Globus pallidus (tissue), 1 donor: ENCODE data around the gene BCR.
A peak's percentile ranks its signal among the peaks of the same experiment; 100 is the strongest.

Source experiments
- DNase-seq: peaks from one replicate; pipeline ENCODE4 v3.0.0-alpha.2; 2015; ENCODE audit warnings: low spot score

Gene BCR

DNA sequence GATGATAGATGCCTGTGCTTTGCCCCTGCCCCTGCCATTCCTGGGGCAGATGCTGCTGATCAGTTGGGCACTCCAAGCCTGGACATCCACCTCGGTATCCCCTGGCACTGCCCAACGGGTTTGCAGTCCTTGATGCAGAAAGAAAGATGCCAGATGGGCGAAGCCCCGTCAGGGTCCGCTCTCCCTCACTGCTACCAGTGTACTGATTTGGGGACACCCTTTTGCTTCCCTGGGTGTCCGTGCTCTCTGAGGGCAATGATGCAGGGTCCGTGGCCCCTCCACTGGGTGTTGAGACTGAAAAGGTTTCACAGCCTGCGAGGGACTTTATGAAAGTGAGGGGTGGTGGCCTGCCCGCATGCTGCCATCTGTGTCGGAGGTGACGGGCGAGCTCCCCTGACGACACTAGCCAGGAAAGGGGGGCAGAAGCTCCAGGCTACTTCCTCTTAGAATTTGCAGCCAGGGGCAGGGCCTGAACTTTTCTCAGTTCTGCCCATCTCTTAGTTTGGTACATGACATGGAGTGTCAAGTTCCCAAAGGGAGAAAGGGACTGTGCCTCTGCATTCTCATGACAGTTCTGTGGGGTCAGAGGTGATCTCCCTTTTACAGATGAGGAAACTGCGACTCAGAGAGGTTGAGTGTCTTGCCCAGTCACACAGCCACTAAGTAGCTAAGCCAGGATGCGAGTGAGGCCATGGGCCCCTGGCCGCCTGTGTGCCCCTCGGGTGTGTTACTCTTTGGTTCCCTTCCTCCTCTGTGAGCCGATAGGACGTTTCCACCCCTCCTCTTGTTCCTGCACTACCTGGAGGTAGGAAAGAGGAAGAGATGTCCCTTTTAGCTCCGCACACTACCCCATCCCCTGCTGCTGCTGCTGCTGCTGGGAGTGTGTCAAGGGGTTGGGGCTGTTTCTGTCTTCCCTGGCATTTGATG, 96.6 kb downstream of the BCR start:
- no peak for DNase-seq

- DNase-seq, result no peak
Observed at GRCh38 chr22:23277583-23278295, 97.4 kb downstream of the BCR start.

- DNase-seq, result no peak
Observed at GRCh38 chr22:23278883-23279675, 98.8 kb downstream of the BCR start.

- no peak for DNase-seq
Observed at GRCh38 chr22:23279781-23280180, 99.5 kb downstream of the BCR start.

DNA sequence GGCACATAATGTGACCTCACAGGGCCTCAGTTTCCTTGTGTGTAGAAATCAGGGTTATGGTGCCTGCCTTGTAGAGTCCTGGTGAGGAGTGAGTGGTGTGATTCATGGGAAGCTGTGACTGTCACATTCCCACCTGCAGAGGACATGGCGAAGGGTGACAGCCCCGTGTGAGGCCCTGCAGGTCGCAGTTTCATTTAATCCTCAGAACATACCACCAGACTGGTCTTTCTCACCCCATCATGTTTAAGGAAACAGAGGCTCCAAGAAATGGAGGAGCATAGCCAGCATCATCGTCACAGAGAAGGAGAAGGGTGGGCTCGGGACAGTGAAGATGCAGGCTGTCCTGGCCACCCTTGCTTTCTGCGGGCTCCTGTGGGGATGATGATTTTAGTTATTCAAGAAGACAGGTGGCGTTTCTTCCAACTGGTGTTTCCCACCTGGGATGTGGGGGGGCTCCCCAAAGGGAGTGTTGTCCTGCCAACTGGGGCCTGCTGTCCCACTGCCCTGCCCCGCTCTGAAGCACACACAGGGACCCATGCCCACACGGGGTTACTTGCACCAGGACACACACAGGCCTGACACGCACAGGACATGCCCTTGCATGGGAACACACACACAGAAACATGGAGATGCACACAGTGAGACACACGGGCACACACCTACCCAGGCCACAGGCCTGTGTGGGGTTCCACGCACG, 100.2 kb downstream of the BCR start:
- DNase-seq, result no peak

GRCh38 chr22:23281053-23281405, 100.7 kb downstream of the BCR start:
- no peak for DNase-seq

DNA sequence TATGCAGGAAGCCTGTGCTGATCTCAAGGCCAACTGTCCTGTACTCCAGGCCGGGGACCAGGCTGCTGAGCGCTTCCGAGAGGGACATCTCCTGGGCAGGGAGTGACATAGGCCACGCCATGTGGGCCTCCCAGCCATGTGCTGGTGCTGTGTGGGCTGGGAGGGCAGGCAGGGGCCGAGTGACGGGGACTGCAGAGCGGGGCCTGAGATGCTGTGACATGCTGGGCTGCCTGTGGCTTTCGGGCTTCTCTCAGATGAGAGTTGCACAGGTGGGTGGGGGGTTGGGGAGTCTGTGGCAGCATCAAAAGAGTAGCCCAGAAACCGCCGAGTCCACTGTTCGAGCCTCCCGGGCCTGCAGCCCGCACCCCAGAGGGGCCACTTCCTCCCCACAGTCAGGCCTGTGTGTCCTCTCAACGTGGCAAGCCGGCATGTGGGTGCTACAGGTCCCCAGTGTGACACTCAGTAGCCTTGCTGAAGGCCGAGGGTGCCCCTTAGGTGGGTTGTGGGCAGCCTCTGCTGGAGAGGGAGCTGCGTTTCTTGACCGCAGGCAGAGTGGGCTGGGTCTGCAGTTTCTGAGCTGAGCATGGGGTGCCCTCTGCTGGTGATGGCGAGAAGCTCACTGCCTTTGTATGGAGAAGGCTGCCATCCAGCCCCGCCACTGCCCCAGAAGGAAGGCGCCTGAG, 101.2 kb downstream of the BCR start:
- DNase-seq, result peak; percentile 74

- peak; percentile 33 for DNase-seq
Observed at GRCh38 chr22:23282089-23282501, 101.8 kb downstream of the BCR start.

- DNase-seq, result no peak
Observed at GRCh38 chr22:23282516-23282915, 102.2 kb downstream of the BCR start.

DNA sequence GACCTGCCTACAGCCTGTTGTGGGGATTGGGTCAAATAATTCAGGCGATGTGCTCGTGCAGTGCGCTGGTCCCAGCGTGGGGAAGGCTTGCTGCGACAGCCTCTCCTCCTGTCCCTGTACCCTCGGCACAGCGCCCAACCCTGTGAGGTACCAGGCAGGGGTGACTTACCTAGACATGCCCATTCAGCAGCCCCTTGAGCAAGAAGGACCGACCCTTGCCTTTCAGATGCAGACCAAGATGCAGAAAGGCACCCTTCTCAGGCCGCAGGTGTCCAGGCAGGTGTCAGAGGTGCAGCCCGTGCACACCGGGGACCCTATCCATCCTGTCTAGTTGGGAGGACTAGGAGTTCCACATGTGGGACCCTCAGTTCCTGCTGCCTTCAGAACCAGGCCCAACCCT, 102.7 kb downstream of the BCR start:
- no peak for DNase-seq

DNA sequence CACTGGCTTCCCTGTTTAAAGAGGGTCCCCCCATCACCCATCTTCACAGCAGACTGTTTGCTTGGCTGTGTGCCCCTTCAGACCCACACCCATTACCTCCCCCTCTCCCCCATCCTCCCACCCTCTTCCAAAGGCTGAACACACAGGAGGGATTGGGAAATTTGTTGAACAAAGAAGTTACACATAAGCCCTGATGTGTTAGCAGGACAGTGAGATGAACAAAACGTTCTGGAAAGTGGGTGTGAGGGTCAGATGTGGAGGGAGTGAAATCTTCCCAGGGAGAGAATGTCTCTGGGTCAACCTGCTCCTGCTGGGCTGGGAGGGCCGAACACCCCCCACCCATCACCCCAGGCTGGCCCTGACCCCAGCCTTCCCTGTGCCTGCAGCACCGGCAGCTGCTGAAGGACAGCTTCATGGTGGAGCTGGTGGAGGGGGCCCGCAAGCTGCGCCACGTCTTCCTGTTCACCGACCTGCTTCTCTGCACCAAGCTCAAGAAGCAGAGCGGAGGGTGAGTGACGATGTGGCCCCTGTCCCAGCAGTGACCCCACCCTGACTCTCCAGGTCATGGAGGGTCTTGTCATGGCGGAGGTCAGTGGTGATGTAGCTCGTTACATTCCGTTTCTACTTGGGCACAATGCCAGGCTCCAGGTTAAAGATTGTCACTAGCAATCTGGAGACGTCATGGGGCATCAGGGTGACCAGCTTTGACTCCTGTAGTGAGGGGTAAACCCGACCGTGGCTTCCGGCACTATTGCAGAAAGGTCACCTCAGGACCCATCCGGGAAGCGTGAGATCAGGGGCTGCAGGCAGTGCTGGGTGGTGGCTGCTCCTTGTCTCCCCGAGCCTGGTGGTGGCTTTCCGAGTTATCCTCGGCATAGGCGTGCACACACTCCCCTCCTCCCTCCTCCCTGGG, 103.5 kb downstream of the BCR start:
- DNase-seq, result no peak

DNA sequence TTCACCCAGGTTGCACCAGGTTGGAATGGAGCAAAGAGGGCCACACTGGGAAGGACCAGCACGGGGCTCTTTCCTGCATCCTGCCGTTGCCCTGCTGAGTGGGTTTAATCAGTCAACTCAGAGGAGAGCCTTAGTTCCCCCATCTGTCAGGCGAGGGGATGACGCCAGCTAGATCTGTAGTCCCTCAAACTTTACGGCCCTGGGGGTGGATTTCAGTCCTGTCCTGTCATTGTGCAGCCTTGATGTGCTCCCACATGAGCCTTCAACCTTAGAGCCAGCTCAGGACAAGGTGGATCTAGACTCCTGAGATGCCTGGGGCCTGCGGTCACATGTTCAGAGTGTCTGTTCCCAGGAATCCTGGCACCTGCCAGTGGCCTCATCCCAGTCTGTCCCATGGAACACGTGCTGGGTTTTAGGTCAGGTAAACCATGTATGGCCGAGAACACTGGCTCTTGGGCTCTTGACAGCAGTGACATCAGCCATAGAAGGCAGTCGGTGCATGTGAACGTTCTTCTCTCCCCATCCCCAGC, 104.3 kb downstream of the BCR start:
- DNase-seq, result no peak

GRCh38 chr22:23285236-23285635, 104.9 kb downstream of the BCR start:
- no peak for DNase-seq

- DNase-seq, result no peak
Observed at GRCh38 chr22:23285734-23286133, 105.4 kb downstream of the BCR start.

- DNase-seq, result no peak
Observed at GRCh38 chr22:23286296-23286695, 106.0 kb downstream of the BCR start.

DNA sequence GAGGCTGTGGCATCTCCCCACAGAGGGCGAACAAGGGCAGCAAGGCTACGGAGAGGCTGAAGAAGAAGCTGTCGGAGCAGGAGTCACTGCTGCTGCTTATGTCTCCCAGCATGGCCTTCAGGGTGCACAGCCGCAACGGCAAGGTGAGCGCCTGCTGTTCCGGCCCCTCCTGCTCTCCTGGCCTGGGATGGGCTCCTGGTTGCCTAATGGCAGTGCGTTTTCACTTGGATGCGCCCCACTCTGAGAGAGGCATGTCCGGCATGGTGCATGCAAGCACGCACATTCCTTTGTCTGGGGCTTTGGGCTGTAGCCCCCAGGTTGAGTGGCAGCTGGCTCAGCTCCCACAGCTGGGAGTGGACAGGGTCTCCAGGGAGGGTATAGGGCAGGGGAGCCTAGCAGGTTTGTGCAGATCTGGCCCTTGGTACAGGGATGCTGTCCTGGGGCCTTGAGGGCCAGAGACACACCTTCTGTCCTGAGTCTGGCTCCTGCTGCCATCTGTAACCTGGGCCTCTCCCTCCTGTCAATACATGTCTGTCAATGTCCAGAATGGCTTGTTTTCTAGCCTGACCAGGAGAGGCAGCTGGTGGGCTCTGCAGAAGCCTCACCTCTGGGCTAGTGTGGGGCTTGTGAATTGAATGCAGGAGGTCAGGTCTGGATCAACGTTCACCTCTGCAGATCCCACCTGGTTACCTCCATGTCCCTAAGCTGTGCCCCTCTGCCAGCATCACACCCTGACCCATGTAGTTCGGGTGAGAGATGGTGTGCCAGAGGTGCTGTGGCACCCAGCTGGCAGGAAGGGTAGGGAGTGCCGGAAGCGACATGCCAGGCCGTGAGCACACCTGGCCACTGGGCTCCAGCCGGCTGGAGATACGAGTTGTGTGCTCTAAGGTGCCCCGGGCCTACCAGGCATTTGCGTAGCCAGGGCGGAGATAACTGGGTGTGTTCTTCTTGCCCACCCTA, 107.1 kb downstream of the BCR start:
- no peak for DNase-seq

- DNase-seq, result no peak
Observed at GRCh38 chr22:23288301-23289129, 108.2 kb downstream of the BCR start.

- DNase-seq, result no peak
Observed at GRCh38 chr22:23289130-23289503, 108.8 kb downstream of the BCR start.
